Suprapubic skin (tissue), 4 donors: Measurements from ENCODE around the gene MFF. TPM values are rescaled to one million over a fixed set of nuclear protein-coding genes. Genes with fewer than 3 reads are reported as not detected.

Experiments used
- DNase-seq, 2 donors: peaks; one replicate each; pipeline ENCODE4 v3.0.0-alpha.2; 2019; ENCODE audit warnings: low spot score in 2 of 2
- H3K27ac ChIP-seq: fragments of 200-600 bp; sonication (generic); one replicate; pipeline ENCODE4 v1.5.1; 2019
- H3K27me3 ChIP-seq: fragments of 200-600 bp; sonication (generic); one replicate; pipeline ENCODE4 v1.5.1; 2019
- H3K36me3 ChIP-seq: fragments of 200-600 bp; sonication (generic); one replicate; pipeline ENCODE4 v1.5.1; 2019
- H3K4me1 ChIP-seq: fragments of 200-600 bp; sonication (generic); one replicate; pipeline ENCODE4 v1.5.1; 2019
- H3K4me3 ChIP-seq: fragments of 200-600 bp; sonication (generic); one replicate; pipeline ENCODE4 v1.5.1; 2019; ENCODE audit warnings: mild to moderate bottlenecking
- H3K9me3 ChIP-seq: fragments of 200-600 bp; sonication (generic); one replicate; pipeline ENCODE4 v1.5.1; 2019
- CTCF ChIP-seq, 2 donors: fragments of 200-600 bp in 1 of 2; fragments of 450-650 bp in 1 of 2; sonication (generic) in 1 of 2; IDR thresholded peaks; one replicate each; pipeline ENCODE4 v1.5.1; 2016 to 2019; ENCODE audit warnings: antibody characterized with exemption in 2 of 2, mild to moderate bottlenecking in 1 of 2, moderate library complexity in 1 of 2
- EP300 ChIP-seq: sonication (generic); formaldehyde crosslinking; IDR thresholded peaks from one replicate; pipeline ENCODE4 v1.6.1; 2017; ENCODE audit warnings: antibody characterized with exemption
- POLR2A ChIP-seq, 2 donors: fragments of 450-650 bp; IDR thresholded peaks; one replicate each; pipeline ENCODE4 v1.6.1; 2017; ENCODE audit warnings: antibody characterized with exemption in 2 of 2, mild to moderate bottlenecking in 2 of 2, moderate library complexity in 2 of 2
- POLR2AphosphoS5 ChIP-seq, 3 donors: sonication (generic); formaldehyde crosslinking; IDR thresholded peaks; one replicate each; pipeline ENCODE4 v1.6.1; 2017; ENCODE audit warnings: antibody characterized with exemption in 3 of 3
- WGBS: methylation state at CpG from one replicate; pipeline ENCODE4 v1.1.5; 2018; 5-methylcytosine and 5-hydroxymethylcytosine counted together
- total RNA-seq, 4 donors: library from RNA; depleted of rRNA; stranded (reverse); fragments of >200 nt; gene quantifications; one replicate each; pipeline ENCODE4 v1.1.0, GENCODE V29; 2016

Gene MFF
- total RNA-seq, 4 donors from 2014 or later = 89.8 to 157 (median 103) TPM

DNA sequence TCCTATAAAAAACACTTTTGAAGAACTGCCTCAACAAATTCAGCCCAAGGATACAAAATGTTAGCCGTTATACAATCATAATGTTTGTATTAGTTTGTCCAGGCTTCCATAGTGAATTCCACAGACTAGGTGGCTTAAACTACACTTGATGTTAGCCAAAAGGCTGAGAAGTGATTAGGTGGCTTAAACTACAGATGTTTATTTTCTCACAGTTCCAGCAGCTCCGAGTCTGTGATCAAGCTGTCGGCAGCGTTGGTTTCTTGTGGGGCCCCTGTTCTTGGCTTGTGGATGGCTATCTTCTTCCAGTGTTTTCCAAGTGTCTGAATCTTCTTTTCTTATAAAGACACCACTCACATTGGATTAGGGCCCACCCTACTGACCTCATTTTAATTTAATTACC is 31.5 kb upstream of the MFF start:
- H3K27me3 ChIP-seq = no peaks in the 10 kb centered on the region
- WGBS = 74% methylated on average over 4 of the region's 4 CpGs

DNA sequence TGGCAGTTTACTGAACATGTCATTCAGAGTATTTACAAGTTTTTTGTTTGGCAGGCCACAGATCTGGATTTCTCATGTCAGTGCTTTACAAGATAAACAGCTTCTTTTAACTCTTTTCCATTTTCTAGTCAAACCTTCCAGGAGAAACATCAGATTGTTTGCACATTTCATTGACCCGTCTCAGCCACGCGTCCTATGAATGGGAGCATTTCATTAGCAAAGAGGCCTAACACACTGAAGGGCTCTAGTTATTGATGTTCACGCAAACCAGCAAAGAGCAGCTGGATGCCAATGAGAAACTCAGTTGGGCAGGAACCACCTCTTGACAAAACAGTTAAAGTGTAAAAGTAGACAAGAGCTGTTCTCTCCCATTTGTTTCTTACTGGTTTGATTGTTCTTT is 29.2 kb upstream of the MFF start:
- Histone ChIP-seq H3K4me3 (no peak overlapping the region), H3K9me3 (no peaks in the 10 kb centered on the region), H3K4me1 (no peaks in the 10 kb centered on the region), H3K27me3 (no peaks in the 10 kb centered on the region), H3K27ac (no peak overlapping the region), H3K36me3 (no peaks in the 10 kb centered on the region)
- DNase-seq = no peak
- TF ChIP-seq POLR2A (IDR thresholded peaks at IDR 0.05) = no peak
- no peak for TF ChIP-seq POLR2AphosphoS5 (IDR thresholded peaks at IDR 0.05)
- TF ChIP-seq EP300 = no peak
- no peak for TF ChIP-seq CTCF (IDR thresholded peaks at IDR 0.05)
- 92% methylated on average over 4 of the region's 4 CpGs for WGBS

More for the DNA sequence above, 31.5 kb upstream of the MFF start:
- DNase-seq = no peak
- Histone ChIP-seq H3K4me3 (no peak overlapping the region), H3K36me3 (no peaks in the 10 kb centered on the region), H3K4me1 (no peaks in the 10 kb centered on the region), H3K27ac (no peak overlapping the region), H3K9me3 (no peaks in the 10 kb centered on the region)
- TF ChIP-seq CTCF (IDR thresholded peaks at IDR 0.05) = no peak
- TF ChIP-seq EP300 = no peak
- TF ChIP-seq POLR2A (IDR thresholded peaks at IDR 0.05) = no peak
- TF ChIP-seq POLR2AphosphoS5 (IDR thresholded peaks at IDR 0.05) = no peak

DNA sequence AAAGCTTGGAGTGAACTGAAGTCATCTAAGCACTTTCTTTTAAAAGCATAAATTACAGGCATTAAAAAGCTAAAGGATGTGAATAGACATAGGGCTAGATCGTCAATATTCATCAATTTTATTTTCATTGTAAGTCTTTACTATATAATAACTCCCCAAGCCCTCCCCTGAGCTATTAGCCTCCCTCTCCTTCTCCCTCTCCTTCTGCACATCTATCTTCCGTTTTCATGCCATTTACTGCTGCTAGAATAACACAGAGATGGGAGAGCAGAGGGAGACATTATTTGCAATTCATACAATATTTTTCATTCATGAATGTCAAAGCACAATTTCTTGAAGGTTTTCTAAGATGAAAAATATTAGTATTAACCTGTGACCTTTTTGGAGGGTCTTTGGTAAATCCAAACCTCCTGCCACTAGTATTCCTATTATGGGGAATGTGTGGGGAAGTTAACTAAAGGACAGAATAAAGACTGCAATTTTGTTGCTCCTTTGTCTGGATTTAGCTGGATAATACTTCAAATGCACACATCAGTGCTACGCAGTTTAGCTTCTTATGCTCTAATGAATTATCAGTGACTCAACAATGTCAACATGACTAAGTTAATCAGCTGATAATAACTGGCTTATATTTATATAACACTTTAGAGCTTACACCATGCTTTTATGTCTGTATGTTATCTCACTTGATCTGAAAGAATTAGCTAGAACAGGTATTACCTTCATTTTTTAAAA is 28.2 kb upstream of the MFF start:
- Histone ChIP-seq H3K36me3 (no peaks in the 10 kb centered on the region), H3K9me3 (no peaks in the 10 kb centered on the region), H3K27ac (no peak overlapping the region), H3K27me3 (no peaks in the 10 kb centered on the region), H3K4me1 (no peaks in the 10 kb centered on the region), H3K4me3 (no peak overlapping the region)
- 82% methylated on average over 3 of the region's 3 CpGs for WGBS
- no peak for DNase-seq
- no peak for TF ChIP-seq POLR2AphosphoS5 (IDR thresholded peaks at IDR 0.05)
- TF ChIP-seq EP300 = no peak
- TF ChIP-seq POLR2A (IDR thresholded peaks at IDR 0.05) = no peak
- no peak for TF ChIP-seq CTCF (IDR thresholded peaks at IDR 0.05)

GRCh38 chr2:227301523-227301922 is 23.5 kb upstream of the MFF start:
- DNase-seq = no peak
- H3K4me3 ChIP-seq = no peak overlapping the region
- no peaks in the 10 kb centered on the region for H3K27me3 ChIP-seq
- no peaks in the 10 kb centered on the region for H3K4me1 ChIP-seq
- H3K9me3 ChIP-seq = no peaks in the 10 kb centered on the region
- WGBS = 48% methylated on average over 1 of the region's 1 CpG
- H3K36me3 ChIP-seq = no peaks in the 10 kb centered on the region
- H3K27ac ChIP-seq = no peak overlapping the region
- no peak for TF ChIP-seq POLR2AphosphoS5 (IDR thresholded peaks at IDR 0.05)
- no peak for TF ChIP-seq POLR2A (IDR thresholded peaks at IDR 0.05)
- no peak for TF ChIP-seq CTCF (IDR thresholded peaks at IDR 0.05)
- TF ChIP-seq EP300 = no peak

GRCh38 chr2:227308784-227309183 is 16.3 kb upstream of the MFF start:
- DNase-seq = no peak
- Histone ChIP-seq H3K27me3 (no peaks in the 10 kb centered on the region), H3K4me3 (no peak overlapping the region), H3K36me3 (no peaks in the 10 kb centered on the region), H3K9me3 (no peaks in the 10 kb centered on the region), H3K27ac (no peak overlapping the region), H3K4me1 (no peaks in the 10 kb centered on the region)
- TF ChIP-seq CTCF (IDR thresholded peaks at IDR 0.05) (no peak), POLR2A (IDR thresholded peaks at IDR 0.05) (no peak), EP300 (no peak), POLR2AphosphoS5 (IDR thresholded peaks at IDR 0.05) (no peak)
- 51% methylated on average over 4 of the region's 4 CpGs for WGBS
